OCI-LY7 (cell line): ENCODE data around the gene RASL12. TPM values are rescaled to one million over a fixed set of nuclear protein-coding genes. Genes with fewer than 3 reads are reported as not detected.

Experiments
- BruUV-seq: library from RNA; stranded (reverse); fragments of 400-500 nt; replicated peaks from 2 replicates; lab custom pipeline; 2021; lab: Mats Ljungman, UMichigan
- CTCF ChIA-PET: fragments of 300-600 bp; sonication (Branson Sonifier 250); formaldehyde crosslinking; loops from one replicate; lab custom pipeline; 2022; ENCODE audit warnings: antibody characterized with exemption; ENCODE audit not compliant: unreplicated experiment; lab: Charles Lee
- POLR2A ChIA-PET: fragments of 300-600 bp; sonication (Branson Sonifier 250); formaldehyde crosslinking; loops from one replicate; lab custom pipeline; 2022; ENCODE audit warnings: antibody characterized with exemption; lab: Charles Lee
- DNase-seq: peaks from one replicate; pipeline ENCODE4 v3.0.0-alpha.2; 2015; ENCODE audit warnings: low spot score
- H2AFZ ChIP-seq: fragments of 200-600 bp; sonication (generic), shearing (Covaris generic); 2 replicates; pipeline ENCODE4 v1.6.1; 2014; ENCODE audit warnings: mild to moderate bottlenecking, antibody characterized with exemption, low read length, moderate library complexity
- H3K27ac ChIP-seq: fragments of 200-600 bp; sonication (generic); 2 replicates; pipeline ENCODE4 v1.5.1; 2014; ENCODE audit warnings: mixed run types, low read depth, mild to moderate bottlenecking, moderate library complexity, low read length, inconsistent platforms; ENCODE audit not compliant: poor library complexity, severe bottlenecking
- H3K36me3 ChIP-seq: fragments of 200-600 bp; sonication (generic); 2 replicates; pipeline ENCODE4 v1.6.1; 2014; ENCODE audit warnings: mild to moderate bottlenecking, antibody characterized with exemption, low read length, moderate library complexity, mixed read lengths; ENCODE audit not compliant: insufficient read depth
- H3K4me1 ChIP-seq: fragments of 200-600 bp; sonication (generic); 2 replicates; pipeline ENCODE4 v1.5.1; 2014; ENCODE audit warnings: mild to moderate bottlenecking, low read length; ENCODE audit not compliant: insufficient read depth, poor library complexity, severe bottlenecking
- H3K4me2 ChIP-seq: fragments of 200-600 bp; sonication (generic); 2 replicates; pipeline ENCODE4 v1.6.1; 2014; ENCODE audit warnings: mild to moderate bottlenecking, low read length
- H3K4me3 ChIP-seq: fragments of 200-600 bp; sonication (generic); 2 replicates; pipeline ENCODE4 v1.5.1; 2014; ENCODE audit warnings: mild to moderate bottlenecking, low read depth, low read length; ENCODE audit not compliant: poor library complexity, severe bottlenecking
- H3K79me2 ChIP-seq: fragments of 200-600 bp; sonication (generic); 2 replicates; pipeline ENCODE4 v1.6.1; 2016; ENCODE audit warnings: low read depth, mild to moderate bottlenecking, low read length, moderate library complexity, mixed read lengths; ENCODE audit not compliant: insufficient read depth
- H3K9me2 ChIP-seq: fragments of 200-600 bp; sonication (generic); 2 replicates; pipeline ENCODE4 v1.6.1; 2016; ENCODE audit warnings: mild to moderate bottlenecking, low read length, mixed read lengths; ENCODE audit not compliant: insufficient read depth
- H3K9me3 ChIP-seq: fragments of 200-600 bp; sonication (generic); 2 replicates; pipeline ENCODE4 v1.6.1; 2014; ENCODE audit warnings: mild to moderate bottlenecking, mixed run types, low read length, mixed read lengths
- H4K20me1 ChIP-seq: fragments of 200-600 bp; sonication (generic); 2 replicates; pipeline ENCODE4 v1.6.1; 2014; ENCODE audit warnings: mild to moderate bottlenecking, antibody characterized with exemption, low read length, moderate library complexity, mixed read lengths; ENCODE audit not compliant: insufficient read depth
- EZH2phosphoT487 ChIP-seq: fragments of 200-600 bp; sonication (generic); IDR thresholded peaks from 2 replicates; pipeline ENCODE4 v1.6.1; 2018; ENCODE audit warnings: low read depth, borderline replicate concordance, mild to moderate bottlenecking, mixed run types, antibody characterized with exemption, low read length, moderate library complexity, mixed read lengths
- intact Hi-C: fragments of 100-400 bp; cut with micrococcal nuclease; formaldehyde crosslinking; loops from one replicate; pipeline ENCODE4 v1.10.0; 2022; ENCODE audit not compliant: unreplicated experiment
- total RNA-seq, 2 experiments: library from RNA; depleted of rRNA in 1 of 2; stranded (reverse); fragments of >200 nt in 1 of 2; shearing (Covaris generic) in 1 of 2; gene quantifications; 2 replicates each; pipeline ENCODE4 v1.2.3, GENCODE V29; 2014 to 2022
- TF ChIP-seq, protein P1 (sequence below): fragments of 200-600 bp; sonication (generic); conservative IDR thresholded peaks from 2 replicates; pipeline ENCODE4 v1.5.1; 2014; ENCODE audit warnings: mild to moderate bottlenecking, antibody characterized with exemption, low read length, moderate library complexity, mixed read lengths

Gene RASL12
- total RNA-seq, 2 experiments from 2014 or later = not detected

DNA sequence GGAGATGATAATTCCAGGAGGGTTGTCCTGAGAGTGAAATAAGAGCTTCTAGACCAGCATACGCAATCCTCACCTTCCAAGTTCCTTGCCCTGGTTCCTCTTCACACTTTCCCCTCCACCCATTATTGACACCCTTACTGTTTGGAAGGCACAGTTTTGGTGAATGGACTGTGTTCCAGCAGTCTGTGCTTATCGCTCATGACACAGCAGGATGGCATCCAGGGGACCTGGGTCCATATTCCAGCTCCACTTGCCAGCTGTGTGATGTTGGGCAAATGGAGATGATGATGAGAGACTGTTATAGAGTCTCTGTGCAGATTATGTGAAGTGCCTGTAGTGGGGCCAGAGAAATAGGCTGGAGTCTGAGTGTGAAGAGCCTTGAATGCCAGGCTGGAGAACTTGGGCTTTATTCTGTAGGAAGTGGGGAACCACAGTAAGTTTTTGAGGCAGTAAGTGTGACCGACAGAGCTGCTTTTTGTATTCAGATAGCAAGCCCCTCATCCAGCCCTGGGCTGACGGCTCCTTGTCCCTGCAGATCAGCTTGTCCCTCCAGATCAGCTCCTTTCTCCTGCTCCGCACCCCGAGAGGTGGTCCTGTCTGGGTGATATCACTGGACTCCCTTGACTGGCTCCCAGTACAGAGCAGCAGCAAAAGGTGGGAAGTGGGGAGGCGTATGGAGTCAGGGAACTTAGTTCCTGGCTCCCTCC is 16.9 kb upstream of the RASL12 start:
- Histone ChIP-seq H3K4me3 (no peak overlapping the region), H3K4me2 (no peak overlapping the region), H3K36me3 (no peaks in the 10 kb centered on the region), H3K79me2 (no peaks in the 10 kb centered on the region), H3K9me3 (no peaks in the 10 kb centered on the region), H2AFZ (no peak overlapping the region), H3K27ac (no peak overlapping the region), H4K20me1 (no peaks in the 10 kb centered on the region), H3K4me1 (no peaks in the 10 kb centered on the region), H3K9me2 (no peaks in the 10 kb centered on the region)
- TF ChIP-seq EZH2phosphoT487 = no peak
- TF ChIP-seq, protein P1, sequence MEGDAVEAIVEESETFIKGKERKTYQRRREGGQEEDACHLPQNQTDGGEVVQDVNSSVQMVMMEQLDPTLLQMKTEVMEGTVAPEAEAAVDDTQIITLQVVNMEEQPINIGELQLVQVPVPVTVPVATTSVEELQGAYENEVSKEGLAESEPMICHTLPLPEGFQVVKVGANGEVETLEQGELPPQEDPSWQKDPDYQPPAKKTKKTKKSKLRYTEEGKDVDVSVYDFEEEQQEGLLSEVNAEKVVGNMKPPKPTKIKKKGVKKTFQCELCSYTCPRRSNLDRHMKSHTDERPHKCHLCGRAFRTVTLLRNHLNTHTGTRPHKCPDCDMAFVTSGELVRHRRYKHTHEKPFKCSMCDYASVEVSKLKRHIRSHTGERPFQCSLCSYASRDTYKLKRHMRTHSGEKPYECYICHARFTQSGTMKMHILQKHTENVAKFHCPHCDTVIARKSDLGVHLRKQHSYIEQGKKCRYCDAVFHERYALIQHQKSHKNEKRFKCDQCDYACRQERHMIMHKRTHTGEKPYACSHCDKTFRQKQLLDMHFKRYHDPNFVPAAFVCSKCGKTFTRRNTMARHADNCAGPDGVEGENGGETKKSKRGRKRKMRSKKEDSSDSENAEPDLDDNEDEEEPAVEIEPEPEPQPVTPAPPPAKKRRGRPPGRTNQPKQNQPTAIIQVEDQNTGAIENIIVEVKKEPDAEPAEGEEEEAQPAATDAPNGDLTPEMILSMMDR = no peak
- no peak for DNase-seq
- no TSS peak for BruUV-seq
- intact Hi-C loops = no loop called here
- ChIA-PET CTCF (no interaction called here), POLR2A (interaction anchor here (0.6 kb wide), 1 partner anchor 50 kb away, joined by 3 read pairs; no protein-coding TSS in a partner anchor)

DNA sequence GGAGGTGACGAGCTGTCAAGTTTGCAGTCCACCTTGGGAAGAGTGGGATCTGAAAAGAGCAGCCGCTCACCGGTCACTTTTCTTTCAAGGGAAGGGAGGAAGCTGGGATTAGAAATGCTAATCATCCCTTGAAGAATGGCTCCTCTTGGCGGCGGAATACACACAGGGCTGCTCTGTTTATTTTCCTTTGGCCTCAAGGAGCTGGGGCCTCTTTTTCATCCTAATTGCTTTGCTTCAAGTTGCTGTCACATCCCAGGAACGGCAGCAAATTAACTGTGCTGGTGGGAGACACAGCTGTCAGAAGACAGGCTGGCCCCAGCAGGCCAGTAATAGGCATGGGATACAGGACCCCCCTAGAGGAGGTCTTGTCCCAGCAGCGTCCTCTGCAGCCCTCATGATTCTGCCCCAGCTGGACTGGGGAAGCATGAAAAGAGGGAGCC is 15.5 kb upstream of the RASL12 start:
- intact Hi-C loops = no loop called here
- Histone ChIP-seq H3K9me2 (no peaks in the 10 kb centered on the region), H3K36me3 (no peaks in the 10 kb centered on the region), H4K20me1 (no peaks in the 10 kb centered on the region), H3K79me2 (no peaks in the 10 kb centered on the region), H3K4me3 (no peak overlapping the region), H3K27ac (no peak overlapping the region), H2AFZ (no peak overlapping the region), H3K4me2 (no peak overlapping the region), H3K4me1 (no peaks in the 10 kb centered on the region), H3K9me3 (no peaks in the 10 kb centered on the region)
- no peak for DNase-seq
- POLR2A ChIA-PET = no interaction called here
- CTCF ChIA-PET = no interaction called here
- no peak for TF ChIP-seq EZH2phosphoT487
- BruUV-seq = no TSS peak

DNA sequence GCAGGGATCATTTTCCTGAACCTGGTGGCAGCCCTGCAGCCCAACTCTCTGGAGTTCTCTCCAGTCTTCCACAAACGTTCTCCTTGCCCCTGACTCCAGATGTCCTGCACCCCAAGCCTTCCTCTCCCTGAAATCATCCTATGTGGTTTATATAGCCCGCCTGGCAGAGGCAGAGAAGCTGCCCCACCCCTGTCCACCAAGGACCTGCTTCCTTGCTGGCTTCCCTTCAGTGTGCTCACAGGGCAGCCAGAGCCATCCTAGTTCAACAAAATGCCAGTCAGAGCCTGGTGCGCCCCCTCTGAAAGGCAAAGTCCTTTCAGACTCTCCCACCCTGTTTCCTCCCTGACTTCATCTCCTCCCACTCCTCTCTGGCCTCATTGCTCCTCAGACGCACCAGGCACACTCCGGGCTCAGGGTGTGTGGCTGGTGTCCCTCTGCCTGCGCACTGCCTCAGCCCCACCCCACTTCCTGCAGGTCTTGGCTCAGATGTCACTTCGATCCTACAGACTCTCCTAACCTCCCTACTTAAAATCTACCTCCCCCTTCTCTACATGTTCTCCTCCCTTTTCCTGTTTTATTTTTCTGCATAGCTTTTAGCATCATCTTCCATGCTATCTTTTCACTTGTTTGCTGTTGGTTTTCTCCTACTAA is 14.6 kb upstream of the RASL12 start:
- no peak overlapping the region for H2AFZ ChIP-seq
- CTCF ChIA-PET = no interaction called here

More for the DNA sequence above, 14.6 kb upstream of the RASL12 start:
- Histone ChIP-seq H3K9me2 (no peaks in the 10 kb centered on the region), H3K27ac (no peak overlapping the region), H3K4me3 (no peak overlapping the region), H4K20me1 (no peaks in the 10 kb centered on the region), H3K4me1 (no peaks in the 10 kb centered on the region), H3K9me3 (no peaks in the 10 kb centered on the region), H3K36me3 (no peaks in the 10 kb centered on the region), H3K79me2 (no peaks in the 10 kb centered on the region), H3K4me2 (no peak overlapping the region)
- POLR2A ChIA-PET = interaction anchor here (0.6 kb wide), 1 partner anchor 365 kb away, joined by 4 read pairs; no protein-coding TSS in a partner anchor
- DNase-seq = no peak
- intact Hi-C loops = no loop called here
- no peak for TF ChIP-seq EZH2phosphoT487
- TF ChIP-seq, protein P1 = no peak
- no TSS peak for BruUV-seq
